HG02571 (cell line): ENCODE measurements around the gene MATCAP1.

Experiments used
- ATAC-seq: cut with Tn5 transposase; IDR thresholded peaks from one replicate; pipeline ENCODE4 v1.9.1; 2021; ENCODE audit warnings: mild to moderate bottlenecking, moderate library complexity; ENCODE audit not compliant: unreplicated experiment

MATCAP1 gene

DNA sequence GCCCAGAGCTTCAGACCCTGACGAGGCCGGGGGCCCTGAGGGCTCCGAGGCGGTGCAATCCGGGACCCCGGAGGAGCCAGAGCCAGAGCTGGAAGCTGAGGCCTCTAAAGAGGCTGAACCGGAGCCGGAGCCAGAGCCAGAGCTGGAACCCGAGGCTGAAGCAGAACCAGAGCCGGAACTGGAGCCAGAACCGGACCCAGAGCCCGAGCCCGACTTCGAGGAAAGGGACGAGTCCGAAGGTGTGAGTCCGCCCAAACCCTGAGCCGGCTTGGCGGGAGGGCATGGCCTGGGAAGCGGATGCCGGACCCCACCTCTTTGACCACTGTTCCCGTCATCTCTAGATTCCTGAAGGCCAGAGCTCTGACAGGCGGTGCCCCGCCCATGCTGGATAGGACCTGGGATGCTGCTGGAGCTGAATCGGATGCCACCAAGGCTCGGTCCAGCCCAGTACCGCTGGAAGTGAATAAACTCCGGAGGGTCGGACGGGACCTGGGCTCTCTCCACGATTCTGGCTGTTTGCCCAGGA lies 9.0 kb downstream of the MATCAP1 start:
- no peak for ATAC-seq

DNA sequence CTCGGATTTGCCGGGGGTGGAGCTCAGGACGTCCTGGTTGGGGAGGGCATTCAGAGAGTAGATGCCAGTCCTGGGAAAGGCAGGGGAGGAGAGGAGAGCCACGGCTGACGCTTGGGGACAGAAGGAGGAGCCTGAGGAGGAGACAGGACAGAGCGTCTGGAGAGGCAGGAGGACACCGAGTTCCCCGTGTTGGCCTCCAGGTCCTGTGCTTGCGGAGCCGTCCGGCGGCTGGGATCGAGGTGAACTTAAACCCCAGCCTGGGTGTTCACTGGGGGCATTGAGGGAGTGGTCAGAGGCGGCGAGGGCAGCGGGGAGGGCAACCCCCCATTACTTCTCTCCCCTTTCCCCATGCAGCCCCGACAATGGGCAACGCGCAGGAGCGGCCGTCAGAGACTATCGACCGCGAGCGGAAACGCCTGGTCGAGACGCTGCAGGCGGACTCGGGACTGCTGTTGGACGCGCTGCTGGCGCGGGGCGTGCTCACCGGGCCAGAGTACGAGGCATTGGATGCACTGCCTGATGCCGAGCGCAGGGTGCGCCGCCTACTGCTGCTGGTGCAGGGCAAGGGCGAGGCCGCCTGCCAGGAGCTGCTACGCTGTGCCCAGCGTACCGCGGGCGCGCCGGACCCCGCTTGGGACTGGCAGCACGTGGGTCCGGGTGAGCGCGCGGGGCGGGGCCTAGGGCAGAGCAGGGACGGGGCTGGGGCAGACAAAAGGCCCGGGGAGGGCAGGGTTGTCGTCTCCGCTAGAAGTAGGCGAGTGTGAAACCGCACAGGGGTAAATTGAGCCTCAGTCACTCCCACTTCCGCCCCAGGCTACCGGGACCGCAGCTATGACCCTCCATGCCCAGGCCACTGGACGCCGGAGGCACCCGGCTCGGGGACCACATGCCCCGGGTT lies 9.7 kb downstream of the MATCAP1 start:
- no peak for ATAC-seq

DNA sequence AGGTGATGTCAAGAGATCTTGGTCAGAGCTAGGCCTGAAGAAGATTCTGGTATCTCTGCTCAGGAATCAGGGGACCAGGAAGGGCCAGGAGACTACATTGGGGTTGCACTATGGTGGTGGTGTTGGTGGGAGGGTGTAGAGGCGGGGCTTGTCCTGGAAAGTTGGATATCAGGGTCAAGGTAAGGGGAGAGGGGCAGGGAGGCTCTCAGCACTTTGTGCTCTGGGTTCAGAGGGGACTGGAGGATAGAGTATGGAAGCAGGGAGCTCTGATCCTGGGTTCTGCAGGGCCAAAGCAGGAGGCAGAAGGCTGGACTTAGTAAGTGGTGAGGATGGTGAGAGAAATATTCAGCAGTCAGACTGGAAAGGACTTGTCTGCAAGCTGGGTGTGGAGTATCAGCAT lies 10.4 kb downstream of the MATCAP1 start:
- no peak for ATAC-seq

DNA sequence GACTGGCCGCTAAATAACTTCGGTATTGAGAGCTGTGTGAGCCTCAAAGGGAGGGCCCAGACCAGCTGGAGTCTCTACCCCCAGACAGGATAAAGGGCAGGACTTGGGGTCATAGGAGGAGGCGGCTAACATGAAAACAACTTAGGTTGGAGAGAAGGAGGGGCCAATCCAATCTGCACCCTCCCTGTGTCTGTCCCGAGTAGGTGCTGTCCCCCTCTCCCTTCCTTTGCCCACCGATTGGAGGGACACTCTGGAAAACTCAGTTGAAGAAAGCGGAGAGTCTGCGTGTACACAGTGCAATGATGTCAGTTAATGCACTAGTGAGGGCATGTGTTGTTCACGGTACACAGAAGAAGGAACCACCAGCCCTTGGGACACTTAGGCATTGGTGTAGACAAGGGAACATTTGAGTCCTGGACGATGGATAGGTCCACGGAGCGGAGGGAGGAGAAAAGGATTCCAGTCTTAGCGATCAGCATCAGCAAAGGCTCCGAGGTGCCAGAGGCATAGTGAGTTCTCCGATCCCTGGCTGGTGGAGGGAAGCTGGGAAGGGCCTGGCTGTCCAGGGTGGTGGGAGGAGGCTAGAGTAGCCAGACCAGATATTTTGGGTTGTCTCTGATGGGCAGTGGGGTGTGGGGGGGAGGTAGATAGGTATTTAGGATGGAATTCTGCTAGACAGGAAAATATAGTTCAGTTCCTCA lies 12.7 kb downstream of the MATCAP1 start:
- no peak for ATAC-seq

DNA sequence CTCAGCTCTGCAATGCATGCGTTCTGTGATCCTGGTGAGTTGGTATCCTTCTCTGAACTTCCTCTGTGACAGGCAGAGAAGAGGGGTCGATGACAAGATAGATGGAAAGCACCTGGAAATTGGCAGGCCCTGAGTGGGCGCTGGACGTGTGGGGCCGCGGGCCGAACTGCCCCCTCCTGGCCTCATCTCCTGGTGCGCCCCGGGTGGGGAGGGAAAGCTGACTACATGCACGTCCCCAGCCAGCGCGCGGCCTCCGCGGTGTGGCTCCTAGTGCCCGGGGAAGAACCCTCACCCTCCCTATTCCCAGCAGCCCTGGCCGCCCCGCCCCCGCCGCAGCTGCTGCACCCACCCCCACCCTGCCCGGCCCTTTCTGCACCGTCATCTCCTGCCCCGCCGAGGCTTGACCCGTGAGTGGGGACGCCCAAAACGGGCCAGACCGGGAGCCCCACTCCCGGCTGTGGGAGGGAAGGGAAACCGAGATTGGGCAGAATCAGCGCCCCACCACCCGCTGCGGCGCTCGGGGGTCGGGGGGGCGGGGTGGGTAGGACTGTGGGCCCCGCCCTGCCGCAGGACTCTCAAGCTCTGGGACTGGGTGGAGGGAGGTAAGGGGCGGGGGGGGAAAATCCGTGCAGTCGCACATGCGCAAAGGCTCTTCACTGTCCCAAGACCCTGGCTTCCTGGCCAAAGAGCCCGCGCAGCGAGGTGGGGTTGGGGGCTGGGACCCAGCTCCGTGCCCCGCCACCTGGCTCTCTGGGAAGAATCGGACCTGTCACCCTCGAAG lies 13.4 kb downstream of the MATCAP1 start, which contains the start of gene NOL3:
NOL3 (plus strand) TSS at position 371 of the 781 bp plus-strand sequence.
- peak; percentile 46 for ATAC-seq

DNA sequence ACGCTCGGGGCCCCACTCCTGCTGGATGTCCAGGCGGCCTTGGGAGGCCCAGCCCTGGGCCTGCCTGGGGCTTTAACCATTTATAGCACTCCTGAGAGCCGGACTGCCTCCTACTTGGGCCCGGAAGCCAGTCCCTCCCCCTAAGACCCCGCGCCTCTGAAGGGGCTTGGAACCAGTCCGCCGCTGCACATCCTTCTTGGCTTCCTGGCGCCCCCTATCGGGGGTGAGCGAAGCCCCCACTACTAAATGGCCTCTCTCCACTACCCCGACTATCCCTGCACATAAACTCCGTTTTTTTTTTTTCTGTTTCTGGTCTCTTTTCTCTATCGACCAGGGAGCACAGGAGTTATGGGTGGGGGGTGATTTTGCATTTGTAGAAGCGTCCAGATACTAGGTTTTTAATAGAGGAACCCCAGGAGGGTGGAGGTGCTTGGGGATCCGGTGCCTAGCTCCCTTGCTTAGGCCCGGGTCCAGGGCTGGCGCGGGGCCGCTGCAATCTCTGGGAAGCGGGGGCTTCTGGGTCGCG lies 14.1 kb downstream of the MATCAP1 start:
- ATAC-seq, result no peak

DNA sequence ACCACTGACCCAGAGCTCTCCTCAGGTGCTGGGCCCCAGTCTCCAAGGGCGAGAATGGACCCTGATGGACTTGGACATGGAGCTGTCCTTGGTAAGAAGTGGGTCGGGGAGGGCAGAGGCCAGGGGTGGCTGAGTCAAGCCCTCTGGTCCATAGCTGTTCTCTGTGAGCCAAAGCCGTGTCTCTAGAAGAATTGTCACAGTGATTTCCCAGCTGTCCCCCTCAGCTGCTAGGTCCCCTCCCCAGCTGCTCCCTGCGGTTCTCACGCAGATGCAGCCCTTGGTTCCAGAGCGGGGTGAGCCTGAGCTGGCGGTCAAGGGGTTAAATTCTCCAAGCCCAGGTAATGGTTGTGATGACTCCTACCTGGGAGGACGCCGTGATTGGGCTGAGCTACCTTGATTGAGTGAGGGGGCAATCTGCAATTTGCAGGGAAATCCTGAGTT lies 14.7 kb downstream of the MATCAP1 start:
- ATAC-seq, result no peak

DNA sequence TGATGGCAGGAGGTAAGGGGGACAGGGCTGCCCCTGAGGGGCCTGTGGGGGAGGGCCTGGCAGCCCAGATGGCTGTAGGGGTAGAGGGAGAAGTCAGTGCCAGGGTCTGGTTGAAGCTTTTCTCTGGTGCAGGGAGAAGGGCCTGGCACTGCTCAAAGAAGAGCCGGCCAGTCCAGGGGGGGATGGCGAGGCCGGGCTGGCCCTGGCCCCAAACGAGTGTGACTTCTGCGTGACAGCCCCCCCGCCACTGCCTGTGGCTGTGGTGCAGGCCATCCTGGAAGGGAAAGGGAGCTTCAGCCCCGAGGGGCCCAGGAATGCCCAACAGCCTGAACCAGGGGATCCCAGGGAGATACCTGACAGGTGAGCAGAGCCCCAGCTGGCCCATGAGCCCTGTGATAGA lies 16.2 kb downstream of the MATCAP1 start:
- ATAC-seq, result no peak

DNA sequence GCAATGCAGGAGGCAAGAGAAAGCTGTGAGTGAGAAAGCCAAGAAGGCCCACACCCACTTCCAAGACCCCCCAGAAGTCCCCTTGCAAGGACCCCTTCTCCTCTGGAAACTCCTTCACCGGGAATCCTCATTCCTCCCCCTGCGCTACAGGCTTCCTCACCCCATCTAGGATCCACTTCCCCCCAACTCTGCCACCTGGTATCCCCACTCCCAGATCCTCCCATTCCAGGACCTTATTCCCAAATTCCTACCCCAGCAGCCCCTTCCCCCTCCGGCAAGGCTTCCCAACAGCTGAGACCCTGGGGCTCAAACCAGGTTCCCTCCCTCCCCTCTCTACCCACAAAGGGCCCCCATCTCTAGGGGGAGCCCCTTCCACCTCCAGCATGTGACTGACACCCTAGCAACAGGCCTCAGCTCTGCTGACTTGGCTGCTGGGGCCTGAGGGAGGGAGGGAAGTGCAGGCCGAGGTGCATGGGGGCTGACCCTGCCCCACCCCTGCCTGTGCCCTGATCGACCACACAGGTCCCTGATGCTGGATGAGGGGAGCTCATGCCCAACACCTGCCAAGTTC lies 17.1 kb downstream of the MATCAP1 start:
- ATAC-seq, result no peak

DNA sequence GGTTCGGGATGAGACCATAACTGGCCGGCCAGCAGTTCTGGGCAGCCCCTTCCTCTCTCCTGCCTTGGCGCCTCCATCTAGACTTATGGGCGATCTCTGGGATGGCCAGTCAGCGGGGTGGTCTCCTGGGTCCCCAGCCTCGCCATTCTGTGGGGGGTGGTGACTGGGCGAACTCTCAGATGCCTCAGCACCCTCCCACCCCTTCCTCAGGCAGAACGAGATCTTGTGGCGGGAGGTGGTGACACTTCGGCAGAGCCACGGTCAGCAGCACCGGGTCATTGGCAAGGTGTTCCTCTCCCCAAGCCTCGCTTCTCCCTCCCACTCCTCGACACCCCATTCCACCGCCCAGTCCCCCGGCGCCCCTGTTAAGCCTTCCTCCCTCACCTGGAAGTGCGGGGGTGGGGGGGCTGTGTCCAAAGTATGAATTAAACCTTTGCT lies 17.6 kb downstream of the MATCAP1 start:
- no peak for ATAC-seq

DNA sequence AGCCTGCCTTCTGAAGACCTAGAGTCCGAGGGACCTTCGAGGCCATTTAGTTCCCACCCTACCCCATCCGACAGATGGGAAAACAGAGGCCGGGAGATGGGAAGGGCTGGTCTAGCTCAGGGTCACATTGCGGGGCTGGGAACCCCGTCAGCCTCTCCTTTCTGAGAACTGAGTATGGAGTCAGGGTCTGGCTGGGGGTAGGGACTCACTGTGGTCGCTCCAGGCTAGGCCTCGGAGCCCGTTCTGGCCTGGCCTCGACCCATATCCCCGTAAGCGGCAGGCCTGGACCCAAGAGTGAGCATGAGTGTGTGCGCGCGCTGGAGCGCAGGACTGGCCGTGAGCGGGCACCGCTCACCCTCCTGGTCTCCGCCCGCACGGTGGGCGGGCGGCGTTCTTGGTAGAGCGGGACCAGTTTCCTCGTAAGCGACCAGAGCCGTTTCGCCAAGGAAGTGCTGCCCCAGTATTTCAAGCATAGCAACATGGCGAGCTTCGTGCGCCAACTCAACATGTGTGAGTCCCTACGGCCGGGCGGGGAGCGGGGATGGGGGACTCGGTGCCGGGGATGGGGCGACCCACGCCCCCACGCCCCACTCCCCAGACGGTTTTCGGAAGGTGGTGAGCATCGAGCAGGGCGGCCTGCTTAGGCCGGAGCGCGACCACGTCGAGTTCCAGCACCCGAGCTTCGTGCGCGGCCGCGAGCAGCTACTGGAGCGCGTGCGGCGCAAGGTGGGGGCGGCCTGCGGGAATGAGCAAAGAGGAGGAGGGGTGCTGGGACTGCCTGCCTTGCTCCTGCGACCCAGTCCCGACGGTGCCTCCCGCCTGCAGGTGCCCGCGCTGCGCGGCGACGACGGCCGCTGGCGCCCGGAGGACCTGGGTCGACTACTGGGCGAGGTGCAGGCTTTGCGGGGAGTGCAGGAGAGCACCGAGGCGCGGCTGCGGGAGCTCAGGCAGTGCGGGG lies 18.4 kb downstream of the MATCAP1 start:
- no peak for ATAC-seq

DNA sequence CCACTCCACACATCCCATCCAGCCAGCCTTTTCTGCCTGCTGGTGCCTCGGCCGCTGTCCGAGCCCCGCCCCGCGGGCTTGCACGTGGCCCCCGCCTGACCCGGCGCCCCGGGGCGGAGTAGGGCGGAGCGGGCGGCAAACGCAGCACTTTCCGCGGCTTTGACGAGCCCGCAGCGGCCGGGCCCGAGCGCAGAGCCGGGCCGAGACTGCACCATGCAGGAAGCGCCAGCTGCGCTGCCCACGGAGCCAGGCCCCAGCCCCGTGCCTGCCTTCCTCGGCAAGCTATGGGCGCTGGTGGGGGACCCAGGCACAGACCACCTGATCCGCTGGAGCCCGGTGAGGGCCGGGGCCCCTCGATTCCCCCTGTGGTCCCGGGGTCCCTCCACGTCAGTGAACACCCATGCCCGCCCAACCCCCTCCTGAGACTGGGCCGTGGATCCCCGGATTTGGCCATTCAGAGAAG lies 19.1 kb downstream of the MATCAP1 start, which contains the start of gene HSF4:
HSF4 (plus strand) TSS at position 147 of the 463 bp plus-strand sequence; CDS start at position 214, 67 bp downstream.
- no peak for ATAC-seq

DNA sequence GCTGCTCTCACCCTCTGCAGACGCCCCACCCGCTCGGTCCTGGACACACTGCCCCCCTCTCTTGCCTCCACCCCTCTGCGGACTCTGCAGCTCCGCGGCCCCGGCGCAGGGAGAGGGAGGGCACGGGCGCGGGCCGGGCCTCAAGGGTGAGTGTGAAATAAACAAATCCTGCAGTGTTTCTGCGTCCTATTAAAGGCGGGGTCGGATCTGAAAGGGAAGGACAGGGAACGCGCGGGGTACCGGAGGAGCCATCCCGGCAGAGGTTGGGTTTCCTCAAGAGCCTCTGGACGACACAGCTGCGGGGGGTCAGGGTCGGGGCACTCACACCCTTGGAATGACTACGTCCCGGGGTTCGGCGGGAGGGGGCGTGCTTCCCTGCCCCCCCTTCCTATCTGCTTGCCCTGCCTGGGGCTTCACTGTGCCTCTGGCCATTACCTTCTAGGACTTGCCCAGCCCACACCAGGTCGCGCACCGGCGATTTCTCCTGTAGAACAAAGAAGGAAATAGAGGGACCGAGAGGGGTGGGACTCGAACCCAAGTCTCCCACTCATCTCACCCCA lies 19.7 kb downstream of the MATCAP1 start:
- ATAC-seq, result no peak

DNA sequence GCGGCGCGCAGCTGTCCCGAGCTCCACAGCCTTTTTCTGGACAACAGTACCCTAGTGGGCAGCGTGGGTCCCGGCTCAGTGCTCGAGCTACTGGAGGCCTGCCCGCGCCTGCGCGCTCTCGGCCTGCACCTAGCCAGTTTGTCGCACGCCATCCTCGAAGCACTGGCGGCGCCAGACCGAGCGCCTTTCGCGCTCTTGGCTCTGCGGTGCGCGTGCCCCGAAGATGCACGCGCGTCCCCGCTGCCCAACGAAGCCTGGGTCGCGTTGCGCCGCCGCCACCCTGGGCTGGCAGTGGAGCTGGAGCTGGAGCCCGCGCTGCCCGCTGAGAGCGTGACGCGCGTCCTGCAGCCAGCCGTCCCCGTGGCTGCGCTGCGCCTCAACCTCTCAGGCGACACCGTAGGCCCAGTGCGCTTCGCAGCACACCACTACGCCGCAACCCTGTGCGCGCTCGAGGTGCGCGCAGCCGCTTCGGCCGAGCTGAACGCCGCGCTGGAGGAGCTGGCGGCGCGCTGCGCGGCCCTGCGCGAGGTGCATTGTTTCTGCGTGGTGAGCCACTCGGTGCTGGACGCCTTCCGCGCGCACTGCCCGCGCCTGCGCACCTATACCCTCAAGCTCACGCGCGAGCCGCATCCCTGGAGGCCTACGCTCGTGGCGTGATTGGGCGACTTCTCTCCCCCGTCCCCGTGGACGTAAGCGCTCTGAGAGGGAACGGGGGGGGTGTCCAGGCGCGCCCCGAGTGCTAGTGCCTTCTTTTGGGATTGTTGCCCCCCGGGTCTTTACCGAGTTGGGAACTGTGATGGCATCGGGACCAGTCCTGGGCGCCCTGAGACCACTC lies 20.4 kb downstream of the MATCAP1 start:
- ATAC-seq, result no peak

DNA sequence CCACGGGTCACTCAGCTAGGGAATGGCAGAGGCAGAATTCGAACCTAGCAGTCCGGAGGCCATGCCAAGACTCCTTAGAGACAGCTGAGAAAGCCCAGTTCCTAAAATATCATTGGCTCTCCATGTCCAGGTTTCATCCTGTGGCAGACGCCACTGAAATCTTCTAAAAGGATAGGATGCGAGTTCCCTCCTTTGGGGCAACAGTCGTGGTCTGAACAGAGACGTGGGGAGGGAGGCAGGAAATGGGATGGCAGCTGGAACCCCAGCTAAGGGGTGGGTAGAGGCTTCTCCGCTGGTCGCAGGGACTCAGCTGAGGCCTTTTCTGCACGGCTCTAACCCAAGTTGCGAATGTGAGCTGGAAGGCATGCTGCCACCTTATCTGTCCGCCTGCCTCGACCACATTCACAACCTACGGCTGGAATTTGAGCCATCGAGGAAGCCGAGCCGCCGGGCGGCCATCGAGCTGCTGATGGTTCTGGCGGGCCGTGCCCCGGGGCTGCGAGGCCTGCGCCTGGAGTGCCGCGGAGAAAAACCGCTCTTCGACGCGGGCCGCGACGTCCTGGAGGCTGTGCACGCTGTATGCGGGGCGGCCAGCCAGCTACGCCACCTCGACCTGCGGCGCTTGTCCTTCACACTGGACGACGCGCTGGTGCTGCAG lies 21.1 kb downstream of the MATCAP1 start:
- ATAC-seq, result no peak

DNA sequence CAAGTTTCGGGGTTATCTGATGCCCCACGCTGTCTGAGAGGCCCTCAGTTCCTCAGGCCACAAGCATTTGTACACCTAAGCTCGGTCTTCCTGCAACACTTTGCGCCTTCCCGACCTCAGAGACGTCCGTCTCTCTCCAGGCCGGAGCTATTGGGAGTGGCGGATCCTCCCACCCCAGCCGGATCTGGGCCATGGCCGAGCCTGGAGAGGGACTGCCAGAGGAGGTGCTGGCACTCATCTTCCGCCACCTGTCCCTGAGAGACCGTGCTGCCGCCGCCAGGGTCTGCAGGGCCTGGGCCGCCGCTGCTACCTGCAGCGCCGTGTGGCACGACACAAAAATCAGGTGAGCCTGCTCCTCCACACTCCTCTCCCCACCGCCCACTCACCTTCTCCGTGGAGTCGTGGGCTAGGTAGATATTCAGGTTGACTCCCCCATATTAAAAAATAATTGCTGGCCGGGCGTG lies 22.1 kb downstream of the MATCAP1 start:
- no peak for ATAC-seq
